HCT116 (cell line): Measurements from ENCODE around the gene DHRS11. TPM values are rescaled to one million over a fixed set of nuclear protein-coding genes. Genes with fewer than 3 reads are reported as not detected.

Experiments used
- ATAC-seq: fragments of 200-7000 bp; cut with Tn5 transposase; 2 replicates; pipeline ENCODE4 v1.9.1; 2020; ENCODE audit warnings: mild to moderate bottlenecking, moderate library complexity
- BruUV-seq: library from RNA; stranded (reverse); fragments of 400-500 nt; replicated peaks from 2 replicates; lab custom pipeline; 2021; lab: Mats Ljungman, UMichigan
- CTCF ChIA-PET: fragments of 300-600 bp; sonication (Branson Sonifier 250); formaldehyde crosslinking; loops from one replicate; lab custom pipeline; 2021; ENCODE audit warnings: antibody characterized with exemption; lab: Charles Lee
- POLR2A ChIA-PET: fragments of 300-600, 350-600 bp; sonication (Branson Sonifier 250); formaldehyde crosslinking; loops from one replicate; lab custom pipeline; 2021; ENCODE audit warnings: antibody characterized with exemption; lab: Charles Lee
- RAD21 ChIA-PET, 2 experiments: fragments of 300-600 bp; sonication (Branson Sonifier 250); formaldehyde crosslinking; loops; one replicate each; lab custom pipeline; 2023; ENCODE audit warnings: low total read pairs in 2 of 2; ENCODE audit not compliant: uncharacterized antibody in 2 of 2, unreplicated experiment in 2 of 2, low non-redundant PET in 1 of 2; lab: Charles Lee
- DNase-seq: peaks from one replicate; pipeline ENCODE4 v3.0.0-alpha.2; 2010; ENCODE audit warnings: low read depth, low spot score
- H2AFZ ChIP-seq: fragments of 200-600 bp; shearing (Covaris generic), sonication (generic); 2 replicates; pipeline ENCODE4 v1.6.1; 2017; ENCODE audit warnings: low read depth, mixed run types, mixed read lengths, antibody characterized with exemption, low read length; ENCODE audit not compliant: poor library complexity, severe bottlenecking
- H3K27ac ChIP-seq: 2 replicates; pipeline ENCODE4 v1.5.1; 2012; ENCODE audit warnings: low read depth, low read length
- H3K27me3 ChIP-seq: fragments of 200-600 bp; sonication (generic); 2 replicates; pipeline ENCODE4 v1.6.1; 2016; ENCODE audit warnings: mixed run types, low read length, mixed read lengths; ENCODE audit not compliant: insufficient read depth
- H3K36me3 ChIP-seq, 2 experiments: fragments of 200-500 bp in 1 of 2; fragments of 200-600 bp in 1 of 2; sonication (Bioruptor generic) in 1 of 2; sonication (generic) in 1 of 2; 2 replicates each; pipeline versions ENCODE4 v1.5.1 to v1.6.1; 2014 to 2016; ENCODE audit warnings: low read length in 2 of 2, inconsistent platforms in 1 of 2, mixed read lengths in 1 of 2, mixed run types in 1 of 2; ENCODE audit not compliant: insufficient read depth in 2 of 2, control insufficient read depth in 1 of 2
- H3K4me1 ChIP-seq, 2 experiments: fragments of 200-600 bp in 1 of 2; sonication (generic) in 1 of 2; 2 replicates each; pipeline versions ENCODE4 v1.5.1 to v1.6.1; 2012 to 2017; ENCODE audit warnings: low read length in 2 of 2, inconsistent platforms in 1 of 2, mild to moderate bottlenecking in 1 of 2, mixed read lengths in 1 of 2, mixed run types in 1 of 2, moderate library complexity in 1 of 2; ENCODE audit not compliant: insufficient read depth in 2 of 2, control insufficient read depth in 1 of 2
- H3K4me2 ChIP-seq: fragments of 200-600 bp; sonication (generic); 2 replicates; pipeline ENCODE4 v1.6.1; 2017; ENCODE audit warnings: mixed run types, low read length, mixed read lengths
- H3K4me3 ChIP-seq, 2 experiments: fragments of 200-600 bp in 1 of 2; sonication (generic) in 1 of 2; replicated peaks in 1 of 2; 2 replicates each; pipeline ENCODE4 v1.5.1; 2011 to 2016; ENCODE audit warnings: low read length in 2 of 2, control low read depth in 1 of 2, low read depth in 1 of 2, mild to moderate bottlenecking in 1 of 2, mixed read lengths in 1 of 2, mixed run types in 1 of 2
- H3K79me2 ChIP-seq: fragments of 200-600 bp; sonication (generic); 2 replicates; pipeline ENCODE4 v1.6.1; 2017; ENCODE audit warnings: mild to moderate bottlenecking, mixed run types, low read length, moderate library complexity, mixed read lengths; ENCODE audit not compliant: insufficient read depth
- H3K9ac ChIP-seq: fragments of 200-600 bp; sonication (generic); 2 replicates; pipeline ENCODE4 v1.6.1; 2016; ENCODE audit warnings: low read length, mixed read lengths
- H3K9me2 ChIP-seq: fragments of 200-600 bp; sonication (generic), shearing (Covaris generic); 2 replicates; pipeline ENCODE4 v1.6.1; 2017; ENCODE audit warnings: mixed run types, mild to moderate bottlenecking, moderate library complexity; ENCODE audit not compliant: insufficient read depth
- H3K9me3 ChIP-seq, 2 experiments: fragments of 200-500 bp in 1 of 2; fragments of 200-600 bp in 1 of 2; sonication (Bioruptor generic) in 1 of 2; sonication (generic) in 1 of 2; 2 replicates each; pipeline ENCODE4 v1.6.1; 2014 to 2017; ENCODE audit warnings: low read length in 2 of 2, mixed read lengths in 2 of 2, inconsistent platforms in 1 of 2, low read depth in 1 of 2, mild to moderate bottlenecking in 1 of 2, mixed run types in 1 of 2, moderate library complexity in 1 of 2; ENCODE audit not compliant: control insufficient read depth in 1 of 2, insufficient read depth in 1 of 2
- H4K20me1 ChIP-seq: fragments of 200-600 bp; sonication (generic), shearing (Covaris generic); 2 replicates; pipeline ENCODE4 v1.6.1; 2017; ENCODE audit warnings: mixed run types, mild to moderate bottlenecking, moderate library complexity; ENCODE audit not compliant: insufficient read depth
- FOSL1 ChIP-seq: IDR thresholded peaks from 2 replicates; pipeline ENCODE4 v1.6.1; 2012; ENCODE audit warnings: low read depth
- POLR2A ChIP-seq: IDR thresholded peaks from 2 replicates; pipeline ENCODE4 v1.7.0; 2011; ENCODE audit warnings: borderline replicate concordance; ENCODE audit not compliant: insufficient read depth, insufficient read length; ENCODE audit errors: extremely low read depth
- RAD21 ChIP-seq: IDR thresholded peaks from 2 replicates; pipeline ENCODE4 v1.6.1; 2012; ENCODE audit warnings: low read depth, mild to moderate bottlenecking
- REST ChIP-seq: IDR thresholded peaks from 2 replicates; pipeline ENCODE4 v1.6.1; 2012; ENCODE audit warnings: low read depth
- SP1 ChIP-seq: IDR thresholded peaks from 2 replicates; pipeline ENCODE4 v1.6.1; 2012; ENCODE audit warnings: low read depth
- intact Hi-C: fragments of 100-400 bp; cut with micrococcal nuclease; formaldehyde crosslinking; loops from 2 replicates; pipeline ENCODE4 v1.10.0; 2022
- total RNA-seq: library from RNA; stranded (reverse); gene quantifications from one replicate; pipeline ENCODE4 v1.2.1, GENCODE V29; 2021; ENCODE audit not compliant: unreplicated experiment

DHRS11 gene
- total RNA-seq, 1 experiment from 2014 or later = 21.5 TPM

GRCh38 chr17:36650096-36650775 is 58.6 kb downstream of the DHRS11 start:
- CTCF ChIA-PET = no interaction called here
- POLR2A ChIA-PET = no interaction called here
- intact Hi-C loops = no loop called here
- RAD21 ChIA-PET = no interaction called here
- H2AFZ ChIP-seq = no peak overlapping the region
- H3K27me3 ChIP-seq = no peaks in the 10 kb centered on the region
- no peaks in the 10 kb centered on the region for H3K9me3 ChIP-seq
- H3K4me2 ChIP-seq = no peak overlapping the region
- TF ChIP-seq REST (no peak), FOSL1 (no peak), RAD21 (no peak), SP1 (no peak), POLR2A (no peak)
- DNase-seq (no peak), ATAC-seq (no peak)
- H3K36me3 ChIP-seq = no peaks in the 10 kb centered on the region
- H3K9ac ChIP-seq = no peak overlapping the region
- no peaks in the 10 kb centered on the region for H4K20me1 ChIP-seq
- no peaks in the 10 kb centered on the region for H3K9me2 ChIP-seq
- no peaks in the 10 kb centered on the region for H3K79me2 ChIP-seq
- H3K27ac ChIP-seq = no peak overlapping the region
- H3K4me1 ChIP-seq = peaks cover 5 to 7% of the 10 kb centered on the region in 2 experiments
- no peak overlapping the region for H3K4me3 ChIP-seq
- no TSS peak for BruUV-seq

Other genes with a start within 250 kb of the DHRS11 start
- not detected for gene TBC1D3H, start 203.4 kb upstream of the DHRS11 start, total RNA-seq
- gene ZNHIT3, start 105.2 kb upstream of the DHRS11 start, total RNA-seq = 33.9 TPM
- 167 TPM for gene MYO19, start 57.0 kb upstream of the DHRS11 start, total RNA-seq
- 16.4 TPM for gene PIGW, start 56.9 kb upstream of the DHRS11 start, total RNA-seq
- 58.2 TPM for gene GGNBP2, start 47.0 kb upstream of the DHRS11 start, total RNA-seq
- gene MRM1, start 9.7 kb downstream of the DHRS11 start, total RNA-seq = 14.5 TPM